Lung (tissue), 12 donors: ENCODE results near the gene FLRT2. TPM values are rescaled to one million over a fixed set of nuclear protein-coding genes. Genes with fewer than 3 reads are reported as not detected.
A peak's percentile ranks its signal among the peaks of the same experiment; 100 is the strongest.

Source experiments
- ATAC-seq: fragments of 200-7000 bp; cut with Tn5 transposase; one replicate; pipeline ENCODE4 v1.9.1; 2020; ENCODE audit warnings: moderate number of reproducible peaks; ENCODE audit not compliant: insufficient read depth, low FRiP score
- DNase-seq, 3 donors: peaks; one replicate each; pipeline ENCODE4 v3.0.0-alpha.2; 2013 to 2017
- H3K27ac ChIP-seq, 2 donors: one replicate each; pipeline ENCODE4 v1.5.1; 2013; ENCODE audit warnings: mild to moderate bottlenecking in 2 of 2, moderate library complexity in 2 of 2, control low read depth in 1 of 2, inconsistent platforms in 1 of 2, low read depth in 1 of 2, low read length in 1 of 2
- H3K27me3 ChIP-seq, 3 donors: one replicate each; pipeline ENCODE4 v1.5.1; 2013; ENCODE audit warnings: low read length in 2 of 3; ENCODE audit not compliant: control insufficient read depth in 3 of 3, insufficient read depth in 3 of 3
- H3K36me3 ChIP-seq, 4 donors: one replicate each; pipeline ENCODE4 v1.5.1; 2013; ENCODE audit warnings: low read length in 4 of 4, mild to moderate bottlenecking in 1 of 4, moderate library complexity in 1 of 4; ENCODE audit not compliant: control insufficient read depth in 4 of 4, insufficient read depth in 4 of 4
- H3K4me1 ChIP-seq, 5 donors: one replicate each; pipeline ENCODE4 v1.5.1; 2013; ENCODE audit warnings: low read length in 5 of 5, mild to moderate bottlenecking in 2 of 5, moderate library complexity in 1 of 5; ENCODE audit not compliant: control insufficient read depth in 5 of 5, insufficient read depth in 5 of 5
- H3K4me3 ChIP-seq: one replicate; pipeline ENCODE4 v1.5.1; 2013; ENCODE audit warnings: mild to moderate bottlenecking, control low read depth, moderate library complexity
- H3K9ac ChIP-seq, 2 donors: one replicate each; pipeline ENCODE4 v1.5.1; 2013; ENCODE audit warnings: low read length in 2 of 2, control low read depth in 1 of 2; ENCODE audit not compliant: insufficient read depth in 1 of 2
- H3K9me3 ChIP-seq, 4 donors: one replicate each; pipeline ENCODE4 v1.5.1; 2013; ENCODE audit warnings: low read length in 3 of 4, mild to moderate bottlenecking in 1 of 4, moderate library complexity in 1 of 4; ENCODE audit not compliant: control insufficient read depth in 4 of 4, insufficient read depth in 3 of 4
- WGBS, 2 donors: extraction: QIAGEN DNeasy Blood & Tissue Kit; methylation state at CpG; one replicate each; pipeline ENCODE4 v1.1.7; 2013; 5-methylcytosine and 5-hydroxymethylcytosine counted together
- polyA plus RNA-seq, 2 donors: library from polyadenylated mRNA; stranded (reverse); fragments of 200-250 nt; gene quantifications; one replicate each; pipeline ENCODE4 v1.2.1, GENCODE V29; 2013
- total RNA-seq, 2 donors: library from RNA; depleted of rRNA in 1 of 2; stranded (reverse); fragments of >200 nt in 1 of 2; gene quantifications; one replicate each; pipeline ENCODE4 v1.2.1, GENCODE V29; 2014 to 2021
- TF ChIP-seq, protein P1 (sequence below): IDR thresholded peaks from 2 replicates; pipeline ENCODE4 v1.5.1; 2012; ENCODE audit warnings: mild to moderate bottlenecking; ENCODE audit errors: control extremely low read depth, extremely low read depth
- donor health status: control.
- donor health status: control.
- donor health status: Bipolar disorder and iron deficiency.
- donor health status: healthy.
- donor health status: DM: yes; HTN: yes; CAD: no.

FLRT2 gene
- total and polyA plus RNA-seq, 4 donors, result 1.2 to 53.7 (median 8.8) TPM

GRCh38 chr14:85675957-85676356 is 146.0 kb downstream of the FLRT2 start:
- TF ChIP-seq, protein P1, sequence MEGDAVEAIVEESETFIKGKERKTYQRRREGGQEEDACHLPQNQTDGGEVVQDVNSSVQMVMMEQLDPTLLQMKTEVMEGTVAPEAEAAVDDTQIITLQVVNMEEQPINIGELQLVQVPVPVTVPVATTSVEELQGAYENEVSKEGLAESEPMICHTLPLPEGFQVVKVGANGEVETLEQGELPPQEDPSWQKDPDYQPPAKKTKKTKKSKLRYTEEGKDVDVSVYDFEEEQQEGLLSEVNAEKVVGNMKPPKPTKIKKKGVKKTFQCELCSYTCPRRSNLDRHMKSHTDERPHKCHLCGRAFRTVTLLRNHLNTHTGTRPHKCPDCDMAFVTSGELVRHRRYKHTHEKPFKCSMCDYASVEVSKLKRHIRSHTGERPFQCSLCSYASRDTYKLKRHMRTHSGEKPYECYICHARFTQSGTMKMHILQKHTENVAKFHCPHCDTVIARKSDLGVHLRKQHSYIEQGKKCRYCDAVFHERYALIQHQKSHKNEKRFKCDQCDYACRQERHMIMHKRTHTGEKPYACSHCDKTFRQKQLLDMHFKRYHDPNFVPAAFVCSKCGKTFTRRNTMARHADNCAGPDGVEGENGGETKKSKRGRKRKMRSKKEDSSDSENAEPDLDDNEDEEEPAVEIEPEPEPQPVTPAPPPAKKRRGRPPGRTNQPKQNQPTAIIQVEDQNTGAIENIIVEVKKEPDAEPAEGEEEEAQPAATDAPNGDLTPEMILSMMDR, result no peak
- Histone ChIP-seq H3K9me3 (peaks cover 0 to 5% (median 0%) of the 10 kb centered on the region in 4 donors), H3K36me3 (no peaks in the 10 kb centered on the region), H3K4me3 (no peak overlapping the region), H3K27me3 (no peaks in the 10 kb centered on the region), H3K27ac (no peak overlapping the region), H3K9ac (no peak overlapping the region), H3K4me1 (no peaks in the 10 kb centered on the region)
- peak in 2 of 3 donors; percentile 16 to 53 for DNase-seq
- no peak for ATAC-seq
- 75 to 90% methylated on average over 6 of the region's 6 CpGs for WGBS, 2 donors

GRCh38 chr14:85686908-85687307 is 157.0 kb downstream of the FLRT2 start:
- no peak for ATAC-seq
- TF ChIP-seq, protein P1, result no peak
- WGBS, 2 donors, result 30 to 34% methylated on average over 1 of the region's 1 CpG

DNA sequence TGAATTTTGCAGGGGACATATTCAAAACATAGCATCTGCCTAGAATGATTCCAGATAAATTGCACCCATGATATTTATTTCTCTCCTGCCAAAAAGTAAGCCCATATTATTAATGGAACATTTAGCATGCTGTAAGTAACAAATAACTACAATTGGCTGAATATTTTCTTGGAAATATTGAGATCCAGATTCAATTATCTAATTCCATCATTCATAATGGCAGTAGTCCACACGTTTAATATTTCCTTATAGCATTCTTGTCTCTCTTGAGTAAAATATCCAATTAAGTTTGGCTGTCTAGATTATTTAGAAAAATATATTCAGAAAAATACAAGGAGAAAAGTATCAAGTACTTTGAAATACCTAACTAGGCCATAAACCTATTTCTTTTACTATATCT is 157.5 kb downstream of the FLRT2 start:
- DNase-seq (no peak), ATAC-seq (no peak)
- H3K4me1 ChIP-seq, result no peaks in the 10 kb centered on the region
- H3K9ac ChIP-seq, result no peak overlapping the region
- H3K27ac ChIP-seq, result no peak overlapping the region
- no peaks in the 10 kb centered on the region for H3K9me3 ChIP-seq
- H3K27me3 ChIP-seq, result no peaks in the 10 kb centered on the region
- H3K36me3 ChIP-seq, result no peaks in the 10 kb centered on the region
- TF ChIP-seq, protein P1, result no peak
- WGBS, 2 donors, result 76 to 87% methylated on average over 1 of the region's 1 CpG
- H3K4me3 ChIP-seq, result no peak overlapping the region

More at GRCh38 chr14:85686908-85687307, 157.0 kb downstream of the FLRT2 start:
- no peaks in the 10 kb centered on the region for H3K4me1 ChIP-seq
- no peak overlapping the region for H3K9ac ChIP-seq
- DNase-seq, result no peak
- no peak overlapping the region for H3K4me3 ChIP-seq
- no peak overlapping the region for H3K27ac ChIP-seq
- H3K36me3 ChIP-seq, result no peaks in the 10 kb centered on the region
- no peaks in the 10 kb centered on the region for H3K27me3 ChIP-seq
- H3K9me3 ChIP-seq, result no peaks in the 10 kb centered on the region

- DNase-seq (peak in 2 of 3 donors; percentile 21 to 31), ATAC-seq (no peak)
- TF ChIP-seq, protein P1, result no peak
- 70 to 76% methylated on average over 1 of the region's 1 CpG for WGBS, 2 donors
- Histone ChIP-seq H3K27me3 (no peaks in the 10 kb centered on the region), H3K9ac (no peak overlapping the region), H3K9me3 (no peaks in the 10 kb centered on the region), H3K36me3 (no peaks in the 10 kb centered on the region), H3K4me1 (no peaks in the 10 kb centered on the region), H3K27ac (no peak overlapping the region), H3K4me3 (no peak overlapping the region)
Observed at GRCh38 chr14:85688006-85688405, 158.1 kb downstream of the FLRT2 start.
